NCI-H1694 (cell line): ENCODE measurements around the gene ARHGEF4.
A peak's percentile ranks its signal among the peaks of the same experiment; 100 is the strongest.
"Not testable (repeated sequence)": the region's sequence is repeated elsewhere in the genome, so short reads cannot be mapped to it uniquely, and the experiment has no call there.

Experiments
- DNase-seq: peaks from one replicate; lab custom pipeline; 2025; lab: John Stamatoyannopoulos, UW

ARHGEF4 gene

GRCh38 chr2:131052741-131053263 is 216.1 kb downstream of the ARHGEF4 start:
- DNase-seq = no peak

GRCh38 chr2:131054488-131054887 is 217.8 kb downstream of the ARHGEF4 start:
- no peak for DNase-seq

GRCh38 chr2:131055169-131056065 is 218.7 kb downstream of the ARHGEF4 start:
- no peak for DNase-seq

GRCh38 chr2:131056204-131056931 is 219.7 kb downstream of the ARHGEF4 start:
- peak; percentile 66 for DNase-seq

- no peak for DNase-seq
Observed at GRCh38 chr2:131056932-131057287, 220.2 kb downstream of the ARHGEF4 start.

- no peak for DNase-seq
Observed at GRCh38 chr2:131058214-131058843, 221.6 kb downstream of the ARHGEF4 start.

- no peak for DNase-seq
Observed at GRCh38 chr2:131058920-131059319, 222.2 kb downstream of the ARHGEF4 start.

- peak; percentile 42 for DNase-seq
Observed at GRCh38 chr2:131063501-131064283, 227.0 kb downstream of the ARHGEF4 start.

- DNase-seq = no peak
Observed at GRCh38 chr2:131064589-131065512, 228.1 kb downstream of the ARHGEF4 start.

GRCh38 chr2:131067465-131068125 is 230.9 kb downstream of the ARHGEF4 start:
- no peak for DNase-seq

GRCh38 chr2:131068172-131068571 is 231.5 kb downstream of the ARHGEF4 start:
- DNase-seq = not testable (repeated sequence)

- DNase-seq = not testable (repeated sequence)
Observed at GRCh38 chr2:131075578-131075977, 238.9 kb downstream of the ARHGEF4 start.

GRCh38 chr2:131076707-131077106 is 240.0 kb downstream of the ARHGEF4 start:
- no peak for DNase-seq

GRCh38 chr2:131077182-131077846 is 240.6 kb downstream of the ARHGEF4 start:
- DNase-seq = no peak

GRCh38 chr2:131077966-131078365 is 241.3 kb downstream of the ARHGEF4 start:
- DNase-seq = no peak

- DNase-seq = not testable (repeated sequence)
Observed at GRCh38 chr2:131079931-131080330, 243.2 kb downstream of the ARHGEF4 start.

GRCh38 chr2:131081190-131081589 is 244.5 kb downstream of the ARHGEF4 start:
- no peak for DNase-seq

- no peak for DNase-seq
Observed at GRCh38 chr2:131085646-131086045, 248.9 kb downstream of the ARHGEF4 start.

- DNase-seq = no peak
Observed at GRCh38 chr2:131092458-131093005, 255.8 kb downstream of the ARHGEF4 start.
